Measurements from ENCODE around the gene CAPN6.

CAPN6 gene

DNA sequence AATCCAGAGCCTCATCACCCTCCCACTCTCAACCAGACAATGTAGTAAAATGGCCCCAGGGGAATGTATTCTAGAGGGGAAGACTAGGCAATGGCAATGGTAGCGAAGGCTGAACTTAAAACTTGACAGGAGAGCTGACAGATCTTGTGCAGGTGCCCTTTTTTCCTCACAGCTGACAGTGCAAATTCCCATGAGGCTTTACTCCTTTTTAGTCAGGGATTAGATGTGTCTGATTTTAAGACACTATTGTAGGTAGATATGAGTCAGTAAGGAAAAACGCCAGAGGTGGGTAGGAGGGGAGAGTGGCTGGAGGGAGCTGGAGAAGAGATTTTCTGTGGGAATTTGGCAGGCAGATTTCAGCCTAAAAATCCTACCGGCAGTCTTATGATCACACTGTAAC lies 10.7 kb downstream of the CAPN6 start:
- no peak overlapping the region for H3K4me3 Mint-ChIP-seq
- no peaks in the 10 kb centered on the region for H3K9me3 Mint-ChIP-seq
- H3K27me3 Mint-ChIP-seq = no peaks in the 10 kb centered on the region
- H3K27ac Mint-ChIP-seq = no peak overlapping the region
- H3K4me1 Mint-ChIP-seq = no peaks in the 10 kb centered on the region
- no peaks in the 10 kb centered on the region for H3K36me3 Mint-ChIP-seq

DNA sequence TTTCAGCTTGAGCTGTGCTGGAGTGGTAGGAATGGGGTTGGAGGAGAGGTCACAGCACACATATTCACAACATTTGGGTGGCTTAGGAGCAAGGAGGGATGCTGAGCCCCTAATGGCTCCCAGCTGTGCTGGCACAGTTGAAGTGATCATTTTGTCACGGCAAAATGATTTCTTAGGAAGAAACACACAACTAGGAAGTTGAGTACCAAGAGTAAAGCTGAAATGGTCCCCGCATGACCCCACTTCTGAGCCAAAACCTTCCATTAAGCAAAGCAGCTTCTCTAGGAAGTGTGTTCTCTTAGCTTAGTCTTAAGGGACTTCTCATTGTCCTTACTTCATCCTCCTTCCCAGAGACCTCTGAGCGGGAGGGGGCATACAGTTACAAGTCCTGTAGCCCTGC lies 12.6 kb downstream of the CAPN6 start:
- Mint-ChIP-seq H3K4me1 (no peaks in the 10 kb centered on the region), H3K27me3 (no peaks in the 10 kb centered on the region), H3K4me3 (no peak overlapping the region), H3K9me3 (no peaks in the 10 kb centered on the region), H3K36me3 (no peaks in the 10 kb centered on the region), H3K27ac (no peak overlapping the region)

DNA sequence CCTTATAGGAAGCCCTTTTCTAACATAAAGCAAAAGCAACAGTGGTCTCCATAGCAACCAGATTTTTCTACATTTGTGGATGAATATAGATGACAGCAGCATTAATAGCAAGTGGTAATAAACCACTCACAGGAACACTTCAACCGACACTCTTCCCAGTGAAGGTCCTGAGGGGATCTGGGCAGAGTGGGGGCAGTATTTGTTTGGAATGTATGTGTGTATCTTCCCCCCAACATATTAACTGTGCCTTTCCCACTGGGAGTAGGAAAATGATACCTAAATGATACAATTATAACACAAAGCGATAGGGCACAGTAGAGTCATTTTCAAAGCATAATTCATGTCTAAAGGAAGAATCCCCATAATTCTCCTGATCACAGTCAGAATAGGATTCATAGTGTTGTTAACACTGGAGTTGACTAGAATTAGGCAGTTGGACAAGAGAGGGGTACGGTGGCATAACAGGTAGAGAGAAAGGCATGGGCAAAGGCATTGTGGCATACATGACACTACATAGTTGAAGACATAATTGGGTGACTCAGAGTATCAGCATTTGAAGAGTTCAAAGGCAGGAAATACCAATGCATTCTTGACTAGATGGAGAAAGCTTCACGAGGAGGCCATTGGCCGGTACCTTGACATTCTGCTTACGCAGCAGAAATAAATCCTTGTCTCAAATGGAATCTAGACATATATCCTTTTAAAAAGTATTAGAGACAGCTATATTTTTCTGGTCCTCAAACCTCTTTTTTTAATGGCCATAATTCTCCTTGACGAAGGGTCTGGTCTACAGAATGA lies 15.2 kb downstream of the CAPN6 start:
- Mint-ChIP-seq H3K36me3 (no peaks in the 10 kb centered on the region), H3K27me3 (no peaks in the 10 kb centered on the region), H3K27ac (no peak overlapping the region), H3K4me1 (no peaks in the 10 kb centered on the region), H3K4me3 (no peak overlapping the region), H3K9me3 (no peaks in the 10 kb centered on the region)

GRCh38 chrX:111244235-111244750 lies 26.0 kb downstream of the CAPN6 start:
- no peak overlapping the region for H3K4me3 Mint-ChIP-seq
- no peaks in the 10 kb centered on the region for H3K9me3 Mint-ChIP-seq
- no peaks in the 10 kb centered on the region for H3K36me3 Mint-ChIP-seq
- no peaks in the 10 kb centered on the region for H3K27me3 Mint-ChIP-seq
- no peak overlapping the region for H3K27ac Mint-ChIP-seq
- no peaks in the 10 kb centered on the region for H3K4me1 Mint-ChIP-seq

DNA sequence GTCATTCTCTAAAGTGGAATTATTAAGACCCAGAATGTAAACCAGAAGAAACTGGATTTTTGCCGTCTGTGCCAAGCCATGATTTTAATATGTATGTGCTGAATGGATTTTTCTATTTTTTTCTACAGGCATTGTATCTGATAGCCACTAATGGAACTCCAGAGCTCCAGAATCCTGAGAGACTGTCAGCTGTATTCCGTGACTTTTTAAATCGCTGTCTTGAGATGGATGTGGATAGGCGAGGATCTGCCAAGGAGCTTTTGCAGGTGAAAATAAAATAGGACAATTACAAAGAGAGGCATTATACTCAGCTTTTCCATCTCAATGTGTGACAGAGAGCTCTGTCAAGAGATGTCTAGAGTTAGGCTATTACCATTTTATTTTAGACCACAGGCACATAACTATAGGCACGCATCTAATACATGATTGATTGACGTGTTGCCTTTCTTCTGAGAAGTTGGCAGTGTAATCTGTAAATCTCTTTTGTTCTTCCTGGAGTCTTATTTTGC lies 53.9 kb downstream of the CAPN6 start:
- Mint-ChIP-seq H3K9me3 (no peaks in the 10 kb centered on the region), H3K4me1 (no peaks in the 10 kb centered on the region), H3K36me3 (no peaks in the 10 kb centered on the region), H3K27ac (no peak overlapping the region), H3K4me3 (no peak overlapping the region), H3K27me3 (peaks cover 2% of the 10 kb centered on the region)

GRCh38 chrX:111207851-111208250 lies 62.4 kb downstream of the CAPN6 start:
- no peak overlapping the region for H3K4me3 Mint-ChIP-seq
- H3K27ac Mint-ChIP-seq = no peak overlapping the region
- H3K27me3 Mint-ChIP-seq = peaks cover 1% of the 10 kb centered on the region
- no peaks in the 10 kb centered on the region for H3K36me3 Mint-ChIP-seq
- H3K9me3 Mint-ChIP-seq = no peaks in the 10 kb centered on the region
- H3K4me1 Mint-ChIP-seq = no peaks in the 10 kb centered on the region

- H3K9me3 Mint-ChIP-seq = no peaks in the 10 kb centered on the region
- no peak overlapping the region for H3K4me3 Mint-ChIP-seq
- no peaks in the 10 kb centered on the region for H3K4me1 Mint-ChIP-seq
- H3K27ac Mint-ChIP-seq = no peak overlapping the region
- H3K27me3 Mint-ChIP-seq = no peaks in the 10 kb centered on the region
- no peaks in the 10 kb centered on the region for H3K36me3 Mint-ChIP-seq
Observed at GRCh38 chrX:111200327-111200726, 70.0 kb downstream of the CAPN6 start.

GRCh38 chrX:111199505-111199904 lies 70.8 kb downstream of the CAPN6 start:
- H3K4me1 Mint-ChIP-seq = no peaks in the 10 kb centered on the region
- no peaks in the 10 kb centered on the region for H3K27me3 Mint-ChIP-seq
- no peaks in the 10 kb centered on the region for H3K36me3 Mint-ChIP-seq
- no peak overlapping the region for H3K27ac Mint-ChIP-seq
- no peak overlapping the region for H3K4me3 Mint-ChIP-seq
- no peaks in the 10 kb centered on the region for H3K9me3 Mint-ChIP-seq
